ENCODE results near the gene ZBTB17. TPM values are rescaled to one million over a fixed set of nuclear protein-coding genes. Genes with fewer than 3 reads are reported as not detected.

Gene ZBTB17
- total RNA-seq, 1 experiment from 2014 or later, result 32.0 TPM

DNA sequence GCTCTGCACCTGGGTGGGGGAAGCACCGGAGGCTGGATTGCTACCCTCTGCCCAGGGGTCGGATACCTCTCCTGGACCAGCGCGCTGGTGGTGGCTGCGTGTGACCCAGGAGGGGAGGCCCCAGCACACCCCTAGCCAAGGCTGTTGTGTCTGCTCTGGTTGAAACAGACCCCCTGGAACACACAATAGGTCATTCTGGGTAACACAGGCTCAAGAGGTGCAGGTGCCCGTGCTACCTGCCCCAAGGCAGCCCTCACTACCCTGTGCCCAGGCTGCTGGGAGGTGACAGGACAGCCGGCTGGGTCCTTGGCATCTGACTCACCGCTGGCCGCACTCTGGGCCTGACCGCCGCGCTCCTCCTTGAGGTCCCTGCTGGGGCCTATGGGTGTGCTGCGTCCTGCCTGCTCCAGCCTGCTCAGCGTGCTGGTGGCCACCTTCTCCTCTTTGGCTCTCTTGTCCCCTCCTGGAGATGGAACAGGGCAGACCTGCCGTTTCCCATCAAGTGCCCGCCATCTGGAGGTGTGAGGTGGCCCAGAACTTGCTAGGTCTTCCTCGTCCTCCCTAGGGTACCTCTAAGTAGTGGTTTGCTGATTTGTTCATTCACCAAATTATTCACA, 30.0 kb downstream of the ZBTB17 start:
- ChIA-PET CTCF (interaction anchor here (0.9 to 1.6 kb wide), 3 partner anchors 142 to 205 kb away, joined by 3 to 5 read pairs (median 3); no protein-coding TSS in a partner anchor), POLR2A (no interaction called here)
- H3K36me3 Mint-ChIP-seq, result peaks cover 6% of the 10 kb centered on the region
- H3K4me3 Mint-ChIP-seq, result no peak overlapping the region
- ATAC-seq (no peak), DNase-seq (ENCODE audit: low spot score) (no peak)
- peaks cover 29% of the 10 kb centered on the region for H3K4me1 Mint-ChIP-seq
- no peaks in the 10 kb centered on the region for H3K27me3 Mint-ChIP-seq (ENCODE audit: low read depth)
- TF ChIP-seq, protein P1, sequence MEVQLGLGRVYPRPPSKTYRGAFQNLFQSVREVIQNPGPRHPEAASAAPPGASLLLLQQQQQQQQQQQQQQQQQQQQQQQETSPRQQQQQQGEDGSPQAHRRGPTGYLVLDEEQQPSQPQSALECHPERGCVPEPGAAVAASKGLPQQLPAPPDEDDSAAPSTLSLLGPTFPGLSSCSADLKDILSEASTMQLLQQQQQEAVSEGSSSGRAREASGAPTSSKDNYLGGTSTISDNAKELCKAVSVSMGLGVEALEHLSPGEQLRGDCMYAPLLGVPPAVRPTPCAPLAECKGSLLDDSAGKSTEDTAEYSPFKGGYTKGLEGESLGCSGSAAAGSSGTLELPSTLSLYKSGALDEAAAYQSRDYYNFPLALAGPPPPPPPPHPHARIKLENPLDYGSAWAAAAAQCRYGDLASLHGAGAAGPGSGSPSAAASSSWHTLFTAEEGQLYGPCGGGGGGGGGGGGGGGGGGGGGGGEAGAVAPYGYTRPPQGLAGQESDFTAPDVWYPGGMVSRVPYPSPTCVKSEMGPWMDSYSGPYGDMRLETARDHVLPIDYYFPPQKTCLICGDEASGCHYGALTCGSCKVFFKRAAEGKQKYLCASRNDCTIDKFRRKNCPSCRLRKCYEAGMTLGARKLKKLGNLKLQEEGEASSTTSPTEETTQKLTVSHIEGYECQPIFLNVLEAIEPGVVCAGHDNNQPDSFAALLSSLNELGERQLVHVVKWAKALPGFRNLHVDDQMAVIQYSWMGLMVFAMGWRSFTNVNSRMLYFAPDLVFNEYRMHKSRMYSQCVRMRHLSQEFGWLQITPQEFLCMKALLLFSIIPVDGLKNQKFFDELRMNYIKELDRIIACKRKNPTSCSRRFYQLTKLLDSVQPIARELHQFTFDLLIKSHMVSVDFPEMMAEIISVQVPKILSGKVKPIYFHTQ (CRISPR knock-in tag; IDR thresholded peaks at IDR 0.05), result no peak
- TF ChIP-seq ETV6 (CRISPR knock-in tag; IDR thresholded peaks at IDR 0.05) (no peak), ZNF396 (CRISPR knock-in tag; IDR thresholded peaks at IDR 0.05; ENCODE audit: borderline replicate concordance) (no peak), HMGA2 (CRISPR knock-in tag; IDR thresholded peaks at IDR 0.05) (no peak), ZNF121 (CRISPR knock-in tag; IDR thresholded peaks at IDR 0.05) (no peak), GTF2I (CRISPR knock-in tag; conservative IDR thresholded peaks at IDR 0.05) (no peak), JAZF1 (CRISPR knock-in tag; IDR thresholded peaks at IDR 0.05) (no peak), SP1 (CRISPR knock-in tag; conservative IDR thresholded peaks at IDR 0.05) (no peak), NFYB (CRISPR knock-in tag; conservative IDR thresholded peaks at IDR 0.05; ENCODE audit: low read depth) (no peak), TP53 (CRISPR knock-in tag; IDR thresholded peaks at IDR 0.05) (no peak), IRF2 (CRISPR knock-in tag; IDR thresholded peaks at IDR 0.05; ENCODE audit: borderline replicate concordance, low read depth) (no peak)
- TF ChIP-seq, protein P2, sequence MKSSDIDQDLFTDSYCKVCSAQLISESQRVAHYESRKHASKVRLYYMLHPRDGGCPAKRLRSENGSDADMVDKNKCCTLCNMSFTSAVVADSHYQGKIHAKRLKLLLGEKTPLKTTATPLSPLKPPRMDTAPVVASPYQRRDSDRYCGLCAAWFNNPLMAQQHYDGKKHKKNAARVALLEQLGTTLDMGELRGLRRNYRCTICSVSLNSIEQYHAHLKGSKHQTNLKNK (CRISPR knock-in tag; IDR thresholded peaks at IDR 0.05), result no peak
- no peak overlapping the region for H3K27ac Mint-ChIP-seq
- no peaks in the 10 kb centered on the region for H3K9me3 Mint-ChIP-seq

DNA sequence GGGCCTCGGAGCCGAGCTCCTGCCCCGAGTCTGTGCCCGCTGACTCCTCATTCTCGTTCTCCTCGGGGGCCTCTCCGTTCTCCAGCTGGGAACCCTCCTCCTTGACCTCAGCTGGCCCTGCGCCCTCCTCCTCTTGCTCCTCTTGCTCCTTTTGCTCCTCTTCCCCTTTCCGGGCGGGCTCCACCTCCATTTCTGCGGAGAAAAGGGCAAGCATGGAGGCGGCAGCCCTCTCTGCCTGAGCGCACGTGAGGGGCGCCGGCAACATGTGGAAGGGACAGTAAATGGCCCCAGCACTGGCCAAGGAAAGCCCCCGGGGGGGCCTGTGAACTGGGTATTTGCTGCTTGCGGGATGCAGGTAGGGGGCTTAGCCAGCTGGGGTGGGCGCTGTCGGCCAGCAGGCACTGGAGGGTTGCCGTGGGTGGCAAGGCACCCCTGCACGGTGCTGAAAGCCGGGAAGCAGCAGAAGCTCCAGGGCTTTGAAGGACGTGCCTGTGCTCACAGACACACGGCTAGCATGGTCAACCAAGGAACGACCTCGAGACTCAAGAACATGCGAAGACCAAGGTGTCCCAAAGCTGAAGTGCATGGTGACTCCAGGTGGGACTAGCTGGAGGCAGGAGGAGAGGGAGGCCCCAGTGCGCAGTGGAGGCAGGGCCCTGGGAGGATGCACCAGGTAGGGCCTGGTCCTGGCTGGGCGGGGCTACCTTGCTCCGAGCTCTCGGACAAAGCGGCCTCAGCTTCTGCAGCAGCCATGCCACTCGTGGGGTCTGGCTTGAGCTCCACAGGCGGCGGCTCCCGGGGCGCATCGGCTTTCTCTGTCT, 30.7 kb downstream of the ZBTB17 start:
- ChIA-PET CTCF (interaction anchor here (0.6 to 1.8 kb wide), 5 partner anchors 129 to 204 kb away, joined by 3 to 6 read pairs (median 3); no protein-coding TSS in a partner anchor), POLR2A (no interaction called here)
- DNase-seq (ENCODE audit: low spot score), result no peak
- H3K27me3 Mint-ChIP-seq (ENCODE audit: low read depth), result no peaks in the 10 kb centered on the region
- H3K36me3 Mint-ChIP-seq, result peaks cover 10% of the 10 kb centered on the region
- no peak overlapping the region for H3K27ac Mint-ChIP-seq
- peaks cover 22% of the 10 kb centered on the region for H3K4me1 Mint-ChIP-seq
- H3K4me3 Mint-ChIP-seq, result no peak overlapping the region
- ATAC-seq, result no peak
- H3K9me3 Mint-ChIP-seq, result no peaks in the 10 kb centered on the region
- TF ChIP-seq ZBTB21 (CRISPR knock-in tag; IDR thresholded peaks at IDR 0.05; ENCODE audit: borderline replicate concordance), result no peak
- TF ChIP-seq, protein P1 (CRISPR knock-in tag; IDR thresholded peaks at IDR 0.05), result no peak
- TF ChIP-seq, protein P3, sequence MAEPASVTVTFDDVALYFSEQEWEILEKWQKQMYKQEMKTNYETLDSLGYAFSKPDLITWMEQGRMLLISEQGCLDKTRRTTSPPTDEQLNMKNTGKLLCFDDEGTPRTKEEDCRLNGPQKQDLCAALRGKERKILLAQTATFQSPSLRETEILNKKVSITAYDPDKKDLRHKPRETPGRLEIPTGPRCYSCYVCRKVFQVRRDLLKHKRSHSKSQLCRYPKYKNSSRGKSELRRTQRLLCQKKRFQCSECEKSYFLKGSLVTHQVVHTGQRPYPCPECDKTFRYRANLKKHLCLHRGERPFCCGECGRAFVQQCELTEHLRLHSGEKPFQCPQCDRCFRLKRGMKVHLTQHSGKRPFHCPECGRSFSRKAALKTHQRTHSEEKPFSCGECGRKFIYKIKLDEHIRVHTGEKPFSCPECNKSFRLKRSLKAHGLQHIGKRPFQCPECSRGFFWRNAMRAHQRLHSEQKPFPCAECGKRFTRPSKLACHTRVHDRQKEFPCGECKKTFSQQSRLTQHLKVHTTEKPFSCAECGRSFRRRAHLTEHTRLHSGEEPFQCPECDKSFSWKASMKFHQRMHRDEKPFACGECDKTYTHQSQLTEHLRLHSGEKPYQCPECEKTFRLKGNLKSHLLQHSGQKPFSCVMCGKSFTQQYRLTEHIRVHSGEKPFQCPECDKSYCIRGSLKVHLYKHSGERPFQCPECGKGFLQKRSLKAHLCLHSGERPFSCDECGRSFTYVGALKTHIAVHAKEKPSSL (CRISPR knock-in tag; conservative IDR thresholded peaks at IDR 0.05), result no peak
- TF ChIP-seq, protein P4, sequence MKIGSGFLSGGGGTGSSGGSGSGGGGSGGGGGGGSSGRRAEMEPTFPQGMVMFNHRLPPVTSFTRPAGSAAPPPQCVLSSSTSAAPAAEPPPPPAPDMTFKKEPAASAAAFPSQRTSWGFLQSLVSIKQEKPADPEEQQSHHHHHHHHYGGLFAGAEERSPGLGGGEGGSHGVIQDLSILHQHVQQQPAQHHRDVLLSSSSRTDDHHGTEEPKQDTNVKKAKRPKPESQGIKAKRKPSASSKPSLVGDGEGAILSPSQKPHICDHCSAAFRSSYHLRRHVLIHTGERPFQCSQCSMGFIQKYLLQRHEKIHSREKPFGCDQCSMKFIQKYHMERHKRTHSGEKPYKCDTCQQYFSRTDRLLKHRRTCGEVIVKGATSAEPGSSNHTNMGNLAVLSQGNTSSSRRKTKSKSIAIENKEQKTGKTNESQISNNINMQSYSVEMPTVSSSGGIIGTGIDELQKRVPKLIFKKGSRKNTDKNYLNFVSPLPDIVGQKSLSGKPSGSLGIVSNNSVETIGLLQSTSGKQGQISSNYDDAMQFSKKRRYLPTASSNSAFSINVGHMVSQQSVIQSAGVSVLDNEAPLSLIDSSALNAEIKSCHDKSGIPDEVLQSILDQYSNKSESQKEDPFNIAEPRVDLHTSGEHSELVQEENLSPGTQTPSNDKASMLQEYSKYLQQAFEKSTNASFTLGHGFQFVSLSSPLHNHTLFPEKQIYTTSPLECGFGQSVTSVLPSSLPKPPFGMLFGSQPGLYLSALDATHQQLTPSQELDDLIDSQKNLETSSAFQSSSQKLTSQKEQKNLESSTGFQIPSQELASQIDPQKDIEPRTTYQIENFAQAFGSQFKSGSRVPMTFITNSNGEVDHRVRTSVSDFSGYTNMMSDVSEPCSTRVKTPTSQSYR (CRISPR knock-in tag; IDR thresholded peaks at IDR 0.05), result no peak
- TF ChIP-seq, protein P5, sequence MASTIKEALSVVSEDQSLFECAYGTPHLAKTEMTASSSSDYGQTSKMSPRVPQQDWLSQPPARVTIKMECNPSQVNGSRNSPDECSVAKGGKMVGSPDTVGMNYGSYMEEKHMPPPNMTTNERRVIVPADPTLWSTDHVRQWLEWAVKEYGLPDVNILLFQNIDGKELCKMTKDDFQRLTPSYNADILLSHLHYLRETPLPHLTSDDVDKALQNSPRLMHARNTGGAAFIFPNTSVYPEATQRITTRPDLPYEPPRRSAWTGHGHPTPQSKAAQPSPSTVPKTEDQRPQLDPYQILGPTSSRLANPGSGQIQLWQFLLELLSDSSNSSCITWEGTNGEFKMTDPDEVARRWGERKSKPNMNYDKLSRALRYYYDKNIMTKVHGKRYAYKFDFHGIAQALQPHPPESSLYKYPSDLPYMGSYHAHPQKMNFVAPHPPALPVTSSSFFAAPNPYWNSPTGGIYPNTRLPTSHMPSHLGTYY (CRISPR knock-in tag; IDR thresholded peaks at IDR 0.05), result no peak
- no peak for TF ChIP-seq NR3C1 (CRISPR knock-in tag; conservative IDR thresholded peaks at IDR 0.05; ENCODE audit: low read depth)
- TF ChIP-seq KAT7 (CRISPR knock-in tag; IDR thresholded peaks at IDR 0.05; ENCODE audit: borderline replicate concordance), result no peak
- no peak for TF ChIP-seq SMAD4 (CRISPR knock-in tag; IDR thresholded peaks at IDR 0.05)

All from WTC11 (cell line).